Activated T-helper 9 cell treated with anti-CD3 and anti-CD28 coated beads, Interleukin-2, amount 50 U/mL, for 16 hours (primary cell): ENCODE data around the gene UNC5B.
"Not testable (repeated sequence)": the region's sequence is repeated elsewhere in the genome, so short reads cannot be mapped to it uniquely, and the experiment has no call there.

ENCODE experiments used
- DNase-seq: peaks from one replicate; pipeline ENCODE4 v3.0.0-alpha.2; 2020; ENCODE audit warnings: low read depth

UNC5B gene

DNA sequence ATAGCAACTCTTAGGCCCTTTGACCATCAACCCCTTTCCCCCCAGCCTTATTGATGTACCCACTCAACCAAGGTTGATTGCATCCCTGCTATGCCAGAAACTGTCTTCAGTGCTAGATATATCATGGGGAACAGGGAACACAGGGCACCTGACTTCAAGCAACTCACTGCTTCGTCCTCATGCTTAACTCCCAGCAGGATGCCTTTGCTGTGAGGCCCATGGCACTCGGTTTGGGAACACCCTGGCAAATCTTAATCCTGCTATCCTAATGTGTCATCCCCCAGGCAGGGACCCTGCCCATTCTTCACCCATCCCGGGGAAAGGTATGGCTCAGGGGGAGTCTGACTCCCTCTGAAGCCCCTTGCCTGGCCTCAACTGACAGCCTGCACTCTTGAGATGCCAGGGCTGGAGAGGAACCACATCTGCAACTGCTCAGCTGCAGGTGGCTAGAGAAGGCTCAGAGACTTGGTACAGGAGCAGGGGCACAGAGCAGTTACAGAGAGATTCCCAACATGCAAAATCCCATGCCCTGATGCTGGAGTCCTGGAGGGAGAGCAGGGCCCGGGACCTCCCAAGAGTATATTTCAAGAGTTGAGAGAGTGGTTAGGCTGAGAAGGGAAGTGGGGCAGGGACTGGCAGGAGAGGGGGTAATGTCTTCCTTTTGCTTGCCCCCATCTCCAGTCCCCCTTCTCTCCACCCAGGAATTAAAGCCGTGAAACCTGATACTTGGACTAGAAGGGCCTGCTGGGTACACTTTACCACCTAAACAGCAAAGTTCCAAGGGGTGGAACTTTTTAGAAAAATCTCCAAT is 2.4 kb upstream of the UNC5B start:
- no peak for DNase-seq

DNA sequence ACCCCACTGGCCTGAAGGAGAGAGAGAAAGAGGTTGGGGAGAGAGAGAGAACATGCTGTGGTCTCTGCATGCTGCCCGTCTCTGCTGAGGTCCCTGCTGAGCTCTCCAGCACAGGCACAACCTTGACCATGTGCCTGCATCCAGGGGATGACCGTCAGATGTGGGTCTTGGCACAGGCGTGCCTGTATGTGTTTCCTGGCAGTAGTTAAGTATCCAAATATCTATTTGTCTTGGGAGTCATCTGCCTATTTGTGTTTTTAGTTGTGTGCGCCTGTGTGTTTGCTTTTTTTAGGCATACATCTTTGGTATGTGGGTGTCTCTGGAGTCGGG is 1.9 kb upstream of the UNC5B start:
- no peak for DNase-seq

DNA sequence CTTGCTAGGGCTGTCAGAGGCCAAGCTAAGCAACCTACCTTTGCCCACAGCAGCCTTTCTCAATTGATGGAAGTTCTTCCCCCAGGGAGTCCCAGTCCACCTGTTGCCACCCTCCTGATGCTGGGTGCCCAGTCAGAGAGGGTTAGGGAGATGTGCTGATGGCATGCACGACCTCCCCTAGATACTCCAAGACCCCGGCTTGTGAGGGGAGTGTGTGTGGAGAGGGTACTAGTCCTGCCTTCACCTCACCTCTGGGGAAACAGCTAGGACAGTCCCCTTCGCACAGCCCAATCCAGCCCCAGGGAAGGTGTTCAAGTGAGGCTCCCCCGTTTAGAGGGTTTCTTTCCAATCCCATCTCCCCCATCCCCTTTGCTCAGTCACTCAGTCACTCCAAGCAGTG is 1.3 kb upstream of the UNC5B start:
- no peak for DNase-seq

DNA sequence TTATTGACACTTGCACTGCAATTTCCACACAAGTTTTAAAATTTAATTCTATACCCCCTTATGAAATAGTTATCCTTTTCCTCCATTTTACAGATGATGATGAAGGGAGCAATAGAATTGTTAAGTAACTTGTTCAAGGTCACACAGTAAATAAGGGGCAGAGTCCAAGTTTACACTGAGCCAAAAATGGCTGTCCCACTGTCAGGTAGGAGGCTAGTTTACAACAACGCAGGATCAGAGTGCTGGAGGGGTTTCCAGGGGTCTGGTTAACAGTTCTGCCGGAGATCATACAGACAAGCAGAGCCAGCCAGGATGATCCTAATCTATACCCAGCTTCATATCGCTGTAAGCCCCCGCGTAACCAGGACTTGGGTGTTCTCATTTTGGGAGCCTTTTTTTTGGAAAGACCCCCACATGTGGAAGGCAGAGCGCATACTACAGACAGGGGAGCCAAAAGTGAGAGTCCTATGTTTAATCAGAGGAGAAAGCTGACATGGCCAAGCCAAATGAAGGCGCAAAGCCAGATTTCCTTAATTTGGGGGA is 524 bp upstream of the UNC5B start:
- DNase-seq: no peak

DNA sequence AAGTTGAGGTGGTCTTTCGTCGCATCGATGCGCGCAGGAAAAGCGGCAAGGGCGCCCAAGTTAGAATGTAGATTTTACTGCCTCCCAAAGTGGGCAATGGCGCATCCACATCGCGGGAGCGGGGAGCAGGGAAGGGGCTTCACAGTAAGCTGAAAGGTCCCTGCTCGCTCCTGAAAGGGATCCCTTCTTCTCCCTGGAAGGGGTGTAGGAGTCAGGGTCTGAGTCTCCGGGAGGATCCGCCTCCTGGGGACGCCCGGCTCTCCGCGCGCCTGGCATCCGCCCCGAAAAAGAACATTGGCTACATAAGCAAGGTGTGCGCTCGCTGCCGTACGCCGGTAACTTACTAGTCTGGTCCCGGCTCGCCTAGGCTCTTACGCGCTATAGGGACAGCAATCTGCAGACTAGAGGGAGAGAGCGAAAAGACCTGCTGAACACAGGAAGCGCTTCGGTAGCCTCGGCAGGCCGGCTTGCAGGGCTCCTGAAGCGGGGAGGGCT is 804 bp downstream of the UNC5B start:
- no peak for DNase-seq

- DNase-seq: no peak
These were observed 1.5 kb downstream of the UNC5B start for GRCh38 chr10:71213761-71214440.

GRCh38 chr10:71214641-71215559 is 2.5 kb downstream of the UNC5B start:
- DNase-seq: no peak

DNA sequence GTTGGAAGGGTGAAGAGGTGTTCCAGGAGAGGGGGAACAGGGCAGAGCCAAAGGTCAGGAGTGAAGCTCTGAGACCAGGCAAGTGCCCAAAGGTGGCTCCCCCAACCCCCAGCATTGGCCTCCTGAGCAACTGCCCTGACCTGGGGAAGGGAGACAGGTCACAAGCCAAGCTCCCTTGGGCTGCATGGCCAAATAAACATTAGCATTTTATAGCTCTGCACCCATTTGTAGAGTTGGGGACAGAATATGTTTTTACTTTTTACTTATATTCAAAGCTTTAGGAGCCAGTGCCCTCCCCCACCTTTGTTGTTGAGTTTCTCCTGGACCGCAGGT is 4.0 kb downstream of the UNC5B start:
- DNase-seq: no peak

DNA sequence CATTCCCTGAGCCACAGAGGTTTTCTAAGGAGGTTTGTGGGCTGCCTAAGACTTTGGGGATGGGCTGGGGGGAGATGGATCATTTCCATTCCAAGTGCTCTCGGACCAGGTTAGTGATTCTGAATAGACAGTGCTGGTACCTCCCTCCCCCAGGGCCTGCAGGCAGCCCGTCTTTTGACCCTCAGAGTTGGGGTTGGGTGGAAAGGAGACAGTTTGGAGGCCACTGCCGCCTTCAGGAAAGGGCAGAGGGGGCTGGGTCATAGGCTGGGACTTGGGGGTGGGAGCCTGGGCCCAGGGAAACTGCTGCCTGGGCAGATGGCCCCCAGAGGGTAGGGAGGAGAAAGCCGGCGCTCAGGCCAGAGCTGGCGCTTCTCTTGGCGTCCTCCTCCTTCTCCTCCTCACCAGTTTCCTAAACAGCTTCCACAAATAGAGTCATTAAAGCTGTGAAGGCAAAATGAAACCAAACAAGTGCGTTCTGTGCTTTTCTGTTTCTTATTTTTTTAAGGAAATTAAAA is 4.4 kb downstream of the UNC5B start:
- DNase-seq: no peak

- no peak for DNase-seq
These were observed 5.1 kb downstream of the UNC5B start for GRCh38 chr10:71217266-71218045.

GRCh38 chr10:71218046-71218650 is 5.8 kb downstream of the UNC5B start:
- no peak for DNase-seq

GRCh38 chr10:71218651-71219050 is 6.3 kb downstream of the UNC5B start:
- DNase-seq: no peak

- not testable (repeated sequence) for DNase-seq
These were observed 7.0 kb downstream of the UNC5B start for GRCh38 chr10:71219236-71219917.

- no peak for DNase-seq
These were observed 7.7 kb downstream of the UNC5B start for GRCh38 chr10:71219918-71220688.

DNA sequence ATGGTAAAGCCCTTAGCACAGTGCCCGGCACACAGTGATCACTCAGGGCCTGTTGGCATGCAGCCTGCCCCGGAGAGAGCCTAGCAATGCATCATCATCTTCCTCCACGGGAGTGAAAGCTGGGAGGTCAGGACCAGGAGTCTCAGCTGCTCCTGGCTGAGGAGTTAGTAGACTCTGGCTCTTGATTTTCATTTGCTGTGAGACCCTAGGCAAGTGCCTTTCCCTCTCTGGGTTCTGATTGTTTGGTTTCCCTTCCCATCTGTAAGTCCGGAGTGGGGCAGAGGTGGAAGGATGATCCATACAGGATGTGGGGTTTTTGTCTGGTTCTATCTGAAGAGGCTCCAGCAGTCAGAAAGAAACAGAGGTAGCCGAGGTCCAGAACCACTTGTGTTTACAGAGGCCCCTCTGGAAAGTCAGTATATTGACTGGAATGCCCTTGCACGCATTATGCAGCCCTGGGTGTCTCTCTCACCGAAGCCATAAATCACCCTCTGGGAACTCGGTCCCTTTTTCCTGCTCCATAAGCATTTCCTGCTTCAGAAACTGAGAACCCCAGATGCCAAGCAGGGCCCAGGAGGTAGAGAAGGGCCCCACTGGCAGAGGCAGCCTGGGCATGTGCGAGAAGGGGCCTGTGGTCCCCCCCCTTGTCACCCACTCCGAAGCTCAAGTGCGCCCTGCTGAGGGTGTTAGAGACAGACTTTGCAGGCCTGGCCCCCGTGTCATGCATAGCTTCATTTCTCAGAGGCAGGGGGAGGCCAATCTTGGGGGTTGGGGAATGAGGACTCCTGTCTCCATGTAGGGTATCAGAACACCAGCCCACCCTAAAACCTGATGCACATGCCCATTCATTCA is 8.5 kb downstream of the UNC5B start:
- DNase-seq: no peak

DNA sequence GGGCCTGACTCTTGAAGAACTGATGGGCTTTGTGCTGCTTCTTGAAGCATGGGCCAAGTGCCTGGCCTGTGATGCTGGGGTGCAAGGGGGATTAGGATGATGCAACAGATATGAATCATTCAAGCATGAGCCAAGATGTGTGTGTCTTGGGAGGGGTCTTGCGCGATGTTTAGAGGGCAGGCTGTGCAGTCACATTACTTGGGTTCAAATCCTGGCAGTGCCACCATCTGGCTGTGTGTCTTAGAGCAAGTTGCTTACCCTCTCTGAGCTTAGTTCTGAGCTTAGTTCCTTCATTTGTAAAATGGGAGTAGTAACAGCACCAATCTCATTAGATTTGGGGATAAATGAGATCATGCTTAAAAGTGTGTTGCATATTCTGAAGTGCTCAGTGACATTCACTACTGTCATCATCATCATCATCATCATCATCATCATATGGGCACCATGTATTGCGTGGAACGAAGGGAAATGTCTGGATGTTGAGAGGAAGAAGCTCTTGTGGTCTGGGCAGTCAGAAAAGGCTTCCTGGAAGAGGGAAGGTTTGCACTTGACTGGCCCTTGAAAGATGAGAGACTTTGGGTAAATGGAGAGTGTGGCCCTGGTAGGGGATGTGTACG is 9.3 kb downstream of the UNC5B start:
- no peak for DNase-seq

DNA sequence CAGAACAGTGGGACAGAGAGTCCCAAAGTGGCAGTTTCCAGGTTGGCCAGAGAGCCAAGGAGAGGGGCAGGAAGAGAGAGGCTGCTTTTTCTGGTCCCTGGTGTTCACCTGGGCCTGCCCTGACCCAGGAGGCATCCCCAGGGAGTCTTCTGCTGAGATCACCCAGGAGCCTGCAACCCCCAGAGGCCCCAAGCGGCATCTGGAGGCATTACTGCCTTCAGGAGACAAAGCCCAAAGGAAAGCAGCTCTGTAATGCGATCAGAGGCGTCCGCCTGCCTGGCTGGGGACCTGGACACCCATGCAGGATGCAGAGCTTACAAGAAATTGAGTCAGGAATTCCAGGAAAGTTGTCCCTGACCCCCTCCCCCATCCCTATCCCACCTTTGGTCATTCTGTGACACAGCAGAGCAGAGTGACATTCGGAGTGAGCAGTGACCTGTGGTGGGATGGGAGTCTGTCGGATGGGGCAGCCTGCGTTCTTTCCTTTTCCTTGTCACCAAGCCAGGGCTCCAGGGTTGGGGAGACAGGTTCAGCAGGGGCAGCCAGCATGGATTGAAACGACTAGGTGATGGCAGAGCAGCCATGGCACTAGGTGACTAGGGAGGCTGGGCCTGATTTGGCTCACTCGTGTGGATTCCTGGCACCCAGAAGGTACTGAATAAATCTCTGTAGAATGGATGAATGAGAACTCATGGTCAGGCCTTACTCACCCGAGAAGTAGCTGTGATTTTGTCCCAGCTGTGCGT is 10.4 kb downstream of the UNC5B start:
- DNase-seq: no peak
